HG02798 (cell line): Measurements from ENCODE around the gene SMIM36.
A peak's percentile ranks its signal among the peaks of the same experiment; 100 is the strongest.
"Not testable (repeated sequence)": the region's sequence is repeated elsewhere in the genome, so short reads cannot be mapped to it uniquely, and the experiment has no call there.

Experiments
- ATAC-seq: cut with Tn5 transposase; IDR thresholded peaks from one replicate; pipeline ENCODE4 v1.9.1; 2021; ENCODE audit warnings: mild to moderate bottlenecking; ENCODE audit not compliant: unreplicated experiment, poor library complexity

SMIM36 gene

DNA sequence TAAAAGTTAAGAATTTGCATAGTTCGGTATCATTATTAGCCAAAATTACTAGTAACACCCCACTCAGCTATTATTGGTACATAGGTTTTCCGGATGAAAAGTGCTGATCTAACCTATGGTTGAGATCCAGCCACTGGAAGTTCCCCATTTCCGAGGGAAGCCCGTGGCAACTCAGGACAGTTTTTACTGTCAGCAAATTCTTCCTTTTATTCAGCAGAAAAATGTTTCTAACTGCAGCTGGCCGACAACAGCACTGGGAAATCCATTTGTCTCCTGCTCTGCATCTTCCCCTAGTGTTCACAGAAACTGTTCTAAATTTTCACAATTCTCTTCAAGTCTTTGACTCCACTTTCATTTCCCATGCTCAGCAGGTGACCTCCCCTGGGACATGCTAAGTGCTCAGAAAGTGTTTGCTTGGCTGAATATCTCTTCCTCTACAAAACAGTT lies 74.1 kb downstream of the SMIM36 start:
- peak; percentile 74 for ATAC-seq

DNA sequence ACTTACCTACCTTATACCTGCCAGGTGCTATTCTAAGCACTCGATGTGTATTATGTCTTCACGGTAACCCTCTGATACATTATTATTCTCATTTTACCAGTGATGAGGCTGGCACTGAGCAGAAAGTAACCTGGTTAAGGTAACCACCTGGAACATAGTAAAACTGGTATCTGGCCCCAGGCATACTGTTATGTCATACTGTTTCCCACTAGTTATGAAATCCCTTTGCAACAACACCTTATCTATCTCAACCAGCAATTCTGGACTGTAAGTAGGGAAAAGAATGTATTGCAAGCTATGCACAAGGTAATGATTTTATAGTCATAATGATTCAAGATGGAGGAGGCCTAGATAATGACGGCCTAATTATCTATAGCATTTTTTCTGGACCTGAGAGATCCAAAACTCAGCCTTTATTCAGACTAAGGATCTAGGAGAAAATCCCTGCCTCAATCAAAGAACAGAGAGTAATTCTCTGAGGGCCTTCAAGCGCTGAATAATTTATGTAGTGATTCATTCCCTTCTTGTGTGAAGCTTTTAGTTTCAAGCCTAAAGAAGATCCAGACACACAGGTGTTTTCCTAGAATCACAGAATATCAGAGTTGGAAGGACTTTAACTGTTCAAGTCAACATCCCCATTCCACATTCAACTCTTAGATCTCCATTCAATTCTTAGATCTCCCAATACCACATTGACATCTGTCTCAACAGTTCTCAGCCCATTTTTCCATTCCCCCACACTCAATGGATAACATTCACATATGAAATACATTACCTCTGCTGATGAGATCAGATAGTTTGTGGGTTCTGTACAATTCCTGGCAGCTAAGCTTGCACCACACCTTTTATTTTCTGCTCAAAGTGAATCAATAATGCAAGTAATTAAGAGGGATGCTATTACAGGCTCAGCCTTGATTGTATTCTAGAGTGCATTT lies 74.8 kb downstream of the SMIM36 start:
- ATAC-seq = peak; percentile 8

DNA sequence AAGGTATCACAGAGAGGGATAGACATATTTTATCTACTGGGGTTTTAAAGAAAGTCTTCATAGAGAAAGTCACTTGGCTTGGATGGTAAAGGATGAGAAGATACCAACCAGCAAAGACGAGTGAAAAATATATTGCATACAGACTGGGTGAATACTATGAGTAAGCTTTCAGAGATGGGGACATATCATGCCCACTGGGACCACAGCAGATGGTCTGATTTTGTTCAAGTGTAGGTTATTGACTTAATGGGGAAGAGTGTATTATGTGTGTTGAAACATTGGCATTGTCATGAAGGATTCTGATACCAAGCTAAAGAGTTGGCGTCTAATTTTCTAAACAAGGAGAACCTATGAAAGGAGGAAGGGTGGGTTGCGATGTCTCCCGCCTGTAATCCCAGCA lies 75.8 kb downstream of the SMIM36 start:
- ATAC-seq = no peak

DNA sequence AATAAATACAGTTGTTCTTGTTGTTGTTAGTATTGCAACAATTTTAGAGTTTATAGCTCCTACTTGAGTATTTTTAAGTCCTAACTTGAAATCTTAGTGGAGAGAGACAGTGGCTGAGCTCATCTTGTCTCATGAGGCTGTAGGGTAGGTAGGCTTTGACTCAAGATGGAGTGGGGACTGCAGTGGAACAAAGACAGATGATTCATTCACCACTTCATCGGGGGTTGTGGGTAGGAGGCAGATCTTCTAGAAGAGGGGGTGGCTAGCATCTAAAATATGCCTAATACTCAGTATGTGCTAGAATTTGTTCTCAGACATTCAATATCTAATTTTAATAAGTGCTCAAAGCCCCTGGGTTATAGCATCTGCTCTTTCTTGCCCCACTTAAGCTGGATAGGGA lies 76.5 kb downstream of the SMIM36 start:
- no peak for ATAC-seq

DNA sequence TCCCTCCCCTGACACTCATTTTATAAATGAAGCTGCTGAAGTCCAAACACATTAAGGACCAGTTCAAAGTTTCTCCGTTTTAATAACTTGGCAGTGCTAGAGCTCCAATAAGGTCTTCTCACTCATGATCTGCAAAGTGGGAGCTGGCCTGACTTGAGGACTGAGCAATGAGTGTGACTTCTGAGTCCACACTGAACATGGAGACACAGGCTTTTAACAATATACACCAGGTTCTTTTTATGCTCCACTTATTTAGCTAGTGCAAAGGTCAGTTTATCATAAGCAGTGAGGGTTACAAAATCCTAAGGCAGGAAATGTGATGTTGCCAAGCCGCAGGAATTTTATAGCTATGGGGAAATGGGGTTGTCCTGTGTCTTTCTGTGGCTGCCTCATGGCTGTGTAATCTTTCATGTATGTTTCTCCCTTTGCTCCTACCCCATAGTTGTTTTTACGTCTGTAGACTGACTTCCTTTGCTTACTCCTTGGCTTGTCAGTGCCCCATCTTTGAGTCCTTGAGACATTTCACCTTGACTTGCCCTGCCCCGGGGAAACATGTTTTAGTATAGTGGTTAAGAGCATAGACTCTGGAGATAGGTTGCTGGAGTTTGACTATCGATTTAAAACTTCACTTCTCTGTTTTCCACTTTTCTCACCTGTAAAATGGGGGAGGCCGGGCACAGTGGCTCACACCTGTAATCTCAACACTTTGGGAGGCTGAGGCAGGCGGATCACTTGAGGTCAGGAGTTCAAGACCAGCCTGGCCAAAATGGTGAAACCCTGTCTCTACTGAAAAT lies 77.4 kb downstream of the SMIM36 start:
- no peak for ATAC-seq

DNA sequence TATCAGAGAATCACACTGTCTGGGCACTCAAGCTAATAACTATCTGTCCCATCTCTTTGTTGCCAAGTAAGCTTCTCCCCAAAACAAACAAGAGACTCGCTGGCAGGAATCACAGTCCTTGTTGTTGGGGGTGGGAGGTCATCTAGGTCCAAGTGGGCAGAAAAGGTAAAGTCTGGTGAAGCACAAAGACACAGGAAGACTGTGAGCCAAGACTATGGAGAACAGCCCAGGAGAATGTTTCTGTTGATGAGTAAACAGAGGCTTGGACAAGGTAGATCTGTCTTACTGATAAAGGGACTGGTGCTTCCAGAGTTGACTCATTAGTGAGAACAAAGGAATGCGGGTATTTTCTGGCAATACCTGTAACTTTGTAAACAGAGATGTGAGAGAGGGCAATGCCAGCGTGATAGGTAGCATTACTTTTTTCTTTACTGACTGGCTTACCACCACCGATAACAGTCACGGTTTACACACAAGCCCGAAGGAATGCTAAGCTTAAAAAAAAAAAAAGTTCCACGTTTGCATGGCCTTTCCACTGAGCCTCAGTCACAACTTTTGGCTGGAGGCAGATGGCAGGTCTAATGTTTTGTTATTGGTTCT lies 78.1 kb downstream of the SMIM36 start:
- ATAC-seq = no peak

DNA sequence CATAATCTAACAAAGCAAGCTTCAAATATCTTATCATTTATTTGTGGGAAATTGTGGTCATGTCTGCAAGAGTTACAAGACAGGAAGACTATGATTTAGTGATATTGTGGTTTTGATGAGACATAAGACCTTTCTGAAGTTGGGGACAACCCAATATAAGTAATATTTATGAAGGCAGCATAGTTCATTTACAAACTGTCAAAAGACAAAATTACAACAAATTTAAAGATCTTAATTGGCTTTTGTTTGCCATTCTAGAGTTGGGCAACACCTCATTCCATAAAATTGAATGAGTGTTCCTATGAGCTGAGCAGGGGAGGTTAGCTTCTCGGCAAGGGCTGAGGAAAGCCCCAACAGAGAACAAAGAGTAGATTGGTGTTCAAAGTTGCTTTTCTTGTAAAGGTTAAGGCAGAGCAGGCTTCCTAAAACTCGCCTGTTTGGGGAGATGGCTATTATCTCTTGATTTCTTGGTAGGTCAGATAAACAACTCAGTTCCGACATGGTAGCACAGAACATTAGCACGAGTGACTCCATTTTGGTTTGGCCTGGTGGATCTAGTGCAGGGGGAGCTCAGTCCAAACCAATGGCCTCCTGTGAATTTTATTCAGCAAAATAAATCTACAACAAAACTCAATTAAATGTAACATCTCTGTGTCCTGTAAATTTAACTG lies 78.8 kb downstream of the SMIM36 start:
- ATAC-seq = no peak

DNA sequence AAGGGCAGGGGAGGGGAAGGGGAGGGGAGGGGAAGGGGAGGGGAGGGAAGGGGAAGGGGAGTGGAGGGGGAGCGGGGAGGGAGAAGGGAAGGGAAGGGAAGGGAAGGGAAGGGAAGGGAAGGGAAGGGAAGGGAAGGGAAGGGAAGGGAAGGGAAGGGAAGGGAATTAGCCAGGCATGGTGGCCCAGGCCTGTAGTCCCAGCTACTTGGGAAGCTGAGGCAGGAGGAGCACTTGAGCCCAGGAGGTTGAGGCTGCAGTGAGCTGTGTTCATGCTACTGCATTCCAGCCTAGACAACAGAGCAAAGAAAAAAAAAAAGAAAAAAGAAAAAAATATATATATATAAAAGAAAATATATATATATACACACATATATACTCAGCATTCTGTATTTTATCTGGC lies 79.3 kb downstream of the SMIM36 start:
- not testable (repeated sequence) for ATAC-seq

DNA sequence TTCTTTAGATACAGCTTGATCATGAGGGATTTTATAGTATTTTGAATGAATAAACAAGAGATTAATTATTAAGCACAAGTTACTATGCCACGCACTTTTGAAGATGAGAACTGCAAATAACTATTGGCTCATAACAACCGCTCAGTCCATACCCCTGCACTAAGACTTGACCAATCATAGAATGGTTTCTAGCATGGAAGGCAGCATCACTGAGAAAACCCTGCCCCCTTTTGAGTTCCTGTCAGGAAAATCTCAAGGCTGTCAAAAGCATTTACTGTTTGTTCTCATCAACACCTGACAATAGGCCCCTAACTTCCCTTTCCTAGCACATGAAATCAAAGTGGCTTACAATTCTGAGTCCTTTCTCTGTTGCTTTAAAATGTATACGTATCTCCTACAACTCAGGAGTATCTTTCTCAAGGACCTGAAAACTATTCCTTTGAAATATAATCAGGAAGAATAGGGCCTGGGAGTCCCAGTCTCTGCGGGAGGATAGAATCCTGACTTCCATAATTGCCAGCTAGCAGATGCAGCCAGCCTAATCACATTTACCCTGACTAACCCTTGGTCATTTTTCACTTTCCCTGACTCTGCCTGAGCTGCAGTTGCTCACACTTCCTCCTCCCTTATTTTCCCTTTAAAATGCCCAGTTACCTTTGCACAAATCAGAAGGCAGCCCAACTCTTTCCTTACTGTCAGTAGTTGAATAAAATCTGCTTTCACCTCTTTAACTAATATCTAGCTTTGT lies 80.5 kb downstream of the SMIM36 start:
- ATAC-seq = no peak

DNA sequence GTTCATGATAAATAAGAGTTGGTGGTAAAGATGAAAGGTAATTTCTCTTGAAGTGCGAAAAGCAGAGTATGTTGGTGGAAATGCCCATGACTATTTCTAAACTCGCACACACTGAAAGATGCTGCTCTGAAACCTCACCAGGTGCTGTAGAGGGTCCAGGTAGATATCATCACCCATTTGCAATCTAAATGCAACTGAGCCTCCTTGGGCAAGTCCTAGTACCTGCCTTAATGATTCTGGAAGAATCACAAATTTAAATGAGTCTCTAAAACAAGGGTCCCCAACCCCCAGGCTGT lies 83.7 kb downstream of the SMIM36 start:
- peak; percentile 53 for ATAC-seq

DNA sequence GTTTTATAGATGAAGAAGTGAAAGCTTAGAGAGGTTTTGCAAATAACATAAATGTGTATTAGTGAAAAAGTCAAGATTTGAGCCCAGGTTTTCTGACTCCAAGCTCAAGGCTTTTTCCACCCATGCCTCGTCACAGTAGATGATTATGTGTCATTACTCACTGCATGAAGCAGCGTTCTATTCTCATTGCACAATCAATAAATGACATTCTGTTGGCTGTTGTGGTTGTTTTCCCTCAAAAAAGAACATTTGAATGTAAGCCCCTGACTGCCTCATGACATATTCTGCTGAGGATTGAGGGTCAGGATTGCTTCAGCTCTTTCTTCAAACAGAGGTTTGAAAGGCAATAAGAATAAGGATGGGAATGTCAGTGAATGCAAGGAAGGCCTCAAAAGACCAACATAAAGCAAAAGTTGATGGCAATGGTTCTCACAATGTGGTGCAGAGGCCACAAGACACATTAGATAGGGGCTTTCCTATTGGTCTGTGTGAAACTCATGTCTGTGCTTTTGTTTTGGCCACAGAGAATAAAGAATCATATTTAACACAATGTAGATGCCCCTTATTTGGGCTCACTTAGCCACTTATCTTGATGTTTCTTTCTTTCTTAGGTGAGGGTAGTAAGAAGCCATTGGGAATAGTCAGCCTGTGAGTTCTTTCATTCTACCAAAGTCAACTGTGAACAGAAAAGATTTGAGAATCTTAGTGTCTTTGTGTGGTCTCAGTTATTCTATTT lies 84.2 kb downstream of the SMIM36 start:
- peak; percentile 78 for ATAC-seq

DNA sequence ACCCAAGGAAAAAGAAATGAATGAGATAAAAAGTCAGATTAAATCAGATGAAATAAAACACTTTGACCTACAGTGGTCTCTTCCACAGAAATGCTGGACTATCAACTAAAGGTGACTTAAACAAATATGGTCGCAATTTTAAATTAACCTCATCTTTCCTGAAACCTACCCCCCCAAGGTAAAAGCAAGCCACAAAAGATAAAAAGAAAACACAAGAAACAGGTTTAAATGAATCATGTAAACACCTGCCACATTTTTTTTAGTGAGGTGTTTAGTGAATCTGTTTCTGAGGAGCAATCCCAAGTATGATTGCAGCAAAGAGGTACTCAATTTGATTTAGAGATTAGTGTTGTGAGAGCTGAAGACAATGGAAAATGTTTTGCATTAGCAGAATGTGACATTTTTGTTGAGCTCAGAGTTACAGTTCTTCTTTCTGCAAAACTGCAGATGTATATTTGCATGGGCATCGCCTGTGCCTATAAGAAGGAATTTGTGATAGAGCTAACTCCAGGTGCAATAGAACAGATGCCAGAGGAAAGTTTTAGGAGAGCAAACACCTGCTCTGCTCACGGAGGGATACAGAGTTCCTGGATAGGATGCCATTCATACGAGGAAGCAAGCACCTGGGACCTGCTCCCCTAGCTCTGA lies 86.2 kb downstream of the SMIM36 start:
- ATAC-seq = no peak

DNA sequence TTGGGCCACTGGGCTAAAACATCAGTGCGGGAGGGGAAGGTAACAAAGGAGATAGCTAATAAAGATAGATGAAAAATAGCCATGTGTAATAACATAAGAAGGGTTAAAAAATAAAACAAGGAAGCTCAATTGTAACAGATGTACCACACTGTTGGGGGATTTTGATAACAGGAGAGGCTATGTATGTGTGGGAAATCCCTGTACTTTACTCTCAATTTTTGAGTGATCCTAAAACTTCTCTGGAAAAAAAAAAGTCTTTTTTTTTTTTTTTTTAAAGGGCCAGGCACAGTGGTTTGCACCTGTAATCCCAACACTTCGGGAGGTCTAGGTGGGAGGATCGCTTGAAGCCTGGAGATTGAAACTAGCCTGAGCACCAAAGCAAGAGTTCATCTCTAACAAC lies 87.7 kb downstream of the SMIM36 start:
- ATAC-seq = no peak

DNA sequence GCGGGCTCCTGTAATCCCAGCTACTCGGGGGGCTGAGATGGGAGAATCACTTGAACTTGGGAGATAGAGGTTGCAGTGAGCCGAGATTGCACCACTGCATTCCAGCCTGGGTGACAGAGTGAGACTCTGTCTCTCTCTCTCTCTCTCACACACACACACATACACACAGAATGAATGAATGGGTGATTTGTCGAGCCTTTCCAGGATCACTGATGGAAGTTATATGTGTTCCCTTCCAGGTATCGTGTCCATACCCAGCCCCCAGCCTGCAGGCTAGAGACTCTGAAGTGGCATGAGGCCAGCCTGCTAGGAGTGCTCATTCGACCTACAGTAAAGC lies 88.5 kb downstream of the SMIM36 start:
- not testable (repeated sequence) for ATAC-seq

DNA sequence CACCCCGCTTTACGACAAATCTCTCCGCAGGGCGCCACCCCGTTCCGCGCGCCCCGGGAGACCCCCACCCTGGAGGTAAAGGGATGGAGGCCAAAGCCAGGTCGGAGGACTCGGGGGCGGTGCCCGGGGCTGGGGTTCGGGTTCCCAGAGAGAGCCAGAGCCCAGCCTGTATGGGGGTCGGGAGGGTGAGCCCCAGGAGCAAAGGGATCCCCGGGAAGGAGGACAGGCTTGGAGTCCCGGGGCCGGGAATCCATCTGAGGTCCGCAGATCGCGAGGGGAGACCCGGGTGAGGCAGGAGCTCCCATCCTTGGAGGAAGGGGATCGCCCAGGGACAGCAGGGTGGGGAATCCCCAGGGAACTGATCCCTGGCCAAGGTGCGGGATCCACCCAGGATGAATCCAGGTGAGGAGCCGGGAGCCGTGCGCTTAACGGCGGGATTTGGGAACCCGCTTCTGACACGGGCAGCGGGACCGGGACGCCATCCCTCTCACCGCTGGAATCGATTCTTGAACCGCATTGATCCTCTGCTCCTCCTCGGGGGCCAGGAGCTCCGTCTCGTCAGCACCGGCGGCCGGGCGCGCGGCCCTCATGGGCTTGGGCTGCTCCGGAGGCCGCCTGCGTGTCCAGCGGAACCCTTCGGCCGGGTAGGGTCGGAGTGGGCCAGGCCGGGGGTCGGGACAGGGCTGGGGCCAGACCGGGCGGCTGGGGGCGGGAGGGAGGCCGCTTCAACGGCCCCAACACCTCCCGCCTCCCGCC lies 89.9 kb downstream of the SMIM36 start, which contains the start of gene MMD:
Gene MMD, minus strand, starts transcription at position 657 of the 756 bp plus-strand sequence. Its CDS starts 140 bp downstream, at position 517.
- ATAC-seq = peak; percentile 4

DNA sequence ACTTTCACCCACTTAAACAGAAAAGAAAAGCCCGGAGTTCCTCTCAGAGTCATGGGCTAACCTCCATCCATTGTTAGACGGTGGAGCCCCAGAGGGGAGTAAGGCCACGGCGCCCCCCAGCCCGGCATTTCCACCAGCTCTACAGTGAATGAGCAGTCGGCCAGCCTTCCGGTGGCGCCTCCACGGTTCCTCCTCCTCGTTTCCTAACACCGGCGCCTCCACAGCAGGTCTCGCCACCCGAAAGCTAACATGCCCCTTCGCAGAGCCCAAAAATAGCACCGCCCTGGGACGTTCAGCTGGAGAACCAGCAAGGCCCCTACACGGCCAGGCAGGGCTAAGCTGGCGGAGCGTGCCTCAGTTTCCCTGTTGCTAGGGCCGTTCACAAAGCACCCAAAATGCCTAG lies 90.5 kb downstream of the SMIM36 start:
- no peak for ATAC-seq

DNA sequence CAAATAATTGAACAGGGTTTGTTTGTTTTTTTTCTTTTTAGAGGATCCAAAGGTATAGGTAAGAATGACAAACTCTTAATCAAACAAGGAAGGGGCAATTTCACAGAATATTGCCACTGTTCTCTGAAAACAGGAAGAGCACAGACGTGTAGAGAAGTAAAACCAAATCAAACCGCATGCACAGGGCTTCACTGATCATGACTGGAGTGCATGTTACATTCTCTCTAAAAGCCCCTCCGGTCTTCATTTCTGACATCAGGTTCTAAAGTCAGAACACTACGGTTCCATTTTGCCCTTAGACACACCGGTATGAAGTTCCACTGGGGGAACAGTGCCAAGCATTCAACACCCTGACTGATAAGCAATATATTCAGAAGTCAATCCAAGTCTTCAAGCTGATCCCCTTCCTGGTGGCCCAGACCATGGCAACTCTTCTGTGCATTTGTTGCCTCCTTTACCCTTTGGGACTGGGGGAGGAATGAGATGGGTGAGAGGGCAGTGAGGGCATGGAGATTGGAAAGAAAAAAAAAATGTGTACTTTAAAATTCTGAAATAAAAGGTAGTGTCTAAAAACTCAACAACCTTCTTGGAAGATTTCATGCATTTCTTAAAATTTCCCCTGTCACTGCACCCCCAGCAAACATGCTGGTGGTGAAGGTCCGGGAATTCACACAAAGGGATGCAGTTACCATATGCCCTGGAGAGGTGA lies 91.0 kb downstream of the SMIM36 start:
- peak; percentile 23 for ATAC-seq
